ENCODE measurements around the gene IL7R.
"Not testable (repeated sequence)": the region's sequence is repeated elsewhere in the genome, so short reads cannot be mapped to it uniquely, and the experiment has no call there.

Gene IL7R

GRCh38 chr5:35884773-35885172 lies 28.1 kb downstream of the IL7R start:
- Histone ChIP-seq H3K27me3 (ENCODE audit: control insufficient read depth, insufficient read depth, low read length, poor library complexity, severe bottlenecking) (no peaks in the 10 kb centered on the region), H3K27ac (ENCODE audit: insufficient read depth, low read depth, low read length, poor library complexity, severe bottlenecking) (no peak overlapping the region), H3K9me3 (ENCODE audit: control insufficient read depth, low read length) (no peaks in the 10 kb centered on the region)

DNA sequence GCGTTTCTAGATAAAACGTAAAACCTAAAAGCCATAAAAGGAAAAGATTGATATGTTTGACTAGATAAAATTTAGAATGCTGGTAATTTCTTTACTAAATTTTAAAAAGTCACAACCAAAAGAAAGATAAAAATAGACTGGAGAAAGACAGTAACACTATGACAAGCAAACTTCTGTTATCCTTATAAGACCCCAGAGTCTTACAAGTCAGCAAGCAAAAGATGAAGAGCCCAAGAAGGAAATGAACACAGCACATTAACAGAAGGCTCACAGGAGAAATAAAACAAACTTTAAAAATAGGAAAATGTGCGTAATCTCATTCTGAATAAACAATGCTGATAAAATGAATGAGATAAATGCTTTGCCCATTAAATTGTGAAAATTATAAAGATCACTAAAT lies 29.7 kb downstream of the IL7R start:
- Histone ChIP-seq H3K27ac (ENCODE audit: insufficient read depth, low read depth, low read length, poor library complexity, severe bottlenecking) (no peak overlapping the region), H3K27me3 (ENCODE audit: control insufficient read depth, insufficient read depth, low read length, poor library complexity, severe bottlenecking) (no peaks in the 10 kb centered on the region), H3K9me3 (ENCODE audit: control insufficient read depth, low read length) (no peaks in the 10 kb centered on the region), H3K4me1 (ENCODE audit: control insufficient read depth, insufficient read depth, low read length) (no peaks in the 10 kb centered on the region), H3K4me3 (ENCODE audit: insufficient read depth, low read depth, low read length) (no peak overlapping the region), H3K36me3 (ENCODE audit: control insufficient read depth, insufficient read depth, low read length) (no peaks in the 10 kb centered on the region)
- 95 to 100% methylated on average over 1 of the region's 3 CpGs for WGBS, 2 experiments

More at GRCh38 chr5:35884773-35885172, 28.1 kb downstream of the IL7R start:
- no peaks in the 10 kb centered on the region for H3K4me1 ChIP-seq (ENCODE audit: control insufficient read depth, insufficient read depth, low read length)
- H3K36me3 ChIP-seq (ENCODE audit: control insufficient read depth, insufficient read depth, low read length) = no peaks in the 10 kb centered on the region
- H3K4me3 ChIP-seq (ENCODE audit: insufficient read depth, low read depth, low read length) = no peak overlapping the region

- no peak overlapping the region for H3K27ac ChIP-seq (ENCODE audit: insufficient read depth, low read depth, low read length, poor library complexity, severe bottlenecking)
- no peaks in the 10 kb centered on the region for H3K36me3 ChIP-seq (ENCODE audit: control insufficient read depth, insufficient read depth, low read length)
- 61 to 64% methylated on average over 3 to 4 of the region's 5 CpGs for WGBS, 2 experiments
- H3K27me3 ChIP-seq (ENCODE audit: control insufficient read depth, insufficient read depth, low read length, poor library complexity, severe bottlenecking) = no peaks in the 10 kb centered on the region
- H3K4me1 ChIP-seq (ENCODE audit: control insufficient read depth, insufficient read depth, low read length) = no peaks in the 10 kb centered on the region
- no peak overlapping the region for H3K4me3 ChIP-seq (ENCODE audit: insufficient read depth, low read depth, low read length)
- no peaks in the 10 kb centered on the region for H3K9me3 ChIP-seq (ENCODE audit: control insufficient read depth, low read length)
Observed at GRCh38 chr5:35887321-35888100, 30.8 kb downstream of the IL7R start.

GRCh38 chr5:35890021-35891020 lies 33.6 kb downstream of the IL7R start:
- Histone ChIP-seq H3K4me1 (ENCODE audit: control insufficient read depth, insufficient read depth, low read length) (no peaks in the 10 kb centered on the region), H3K27ac (ENCODE audit: insufficient read depth, low read depth, low read length, poor library complexity, severe bottlenecking) (no peak overlapping the region), H3K36me3 (ENCODE audit: control insufficient read depth, insufficient read depth, low read length) (no peaks in the 10 kb centered on the region), H3K9me3 (ENCODE audit: control insufficient read depth, low read length) (no peaks in the 10 kb centered on the region), H3K27me3 (ENCODE audit: control insufficient read depth, insufficient read depth, low read length, poor library complexity, severe bottlenecking) (no peaks in the 10 kb centered on the region), H3K4me3 (ENCODE audit: insufficient read depth, low read depth, low read length) (no peak overlapping the region)
- 90 to 91% methylated on average over 5 of the region's 5 CpGs for WGBS, 2 experiments

GRCh38 chr5:35892799-35893198 lies 36.1 kb downstream of the IL7R start:
- H3K4me3 ChIP-seq (ENCODE audit: insufficient read depth, low read depth, low read length) = not testable (repeated sequence)
- WGBS, 2 experiments = 96% methylated on average over 21 to 22 of the region's 23 CpGs

DNA sequence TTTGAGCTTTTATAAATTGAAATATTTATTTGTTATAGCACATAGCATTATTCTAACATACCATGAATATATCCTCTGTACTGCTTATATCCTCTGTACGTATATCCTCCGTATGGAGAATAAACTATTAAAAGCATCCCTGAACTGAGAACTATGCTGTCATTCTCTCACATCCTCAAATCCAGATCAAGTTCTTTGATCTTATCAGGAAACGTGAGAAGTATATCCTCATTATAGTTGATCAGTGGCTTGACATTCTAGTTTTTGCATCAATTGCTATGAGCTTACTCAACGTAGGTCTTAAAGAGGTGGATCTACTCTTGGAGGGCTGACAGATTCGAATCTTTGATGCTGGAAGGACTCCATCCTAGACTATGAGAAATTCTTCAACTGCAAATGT lies 37.4 kb downstream of the IL7R start:
- H3K27me3 ChIP-seq (ENCODE audit: control insufficient read depth, insufficient read depth, low read length, poor library complexity, severe bottlenecking) = no peaks in the 10 kb centered on the region
- H3K36me3 ChIP-seq (ENCODE audit: control insufficient read depth, insufficient read depth, low read length) = no peaks in the 10 kb centered on the region
- H3K4me1 ChIP-seq (ENCODE audit: control insufficient read depth, insufficient read depth, low read length) = no peaks in the 10 kb centered on the region
- H3K9me3 ChIP-seq (ENCODE audit: control insufficient read depth, low read length) = no peaks in the 10 kb centered on the region
- H3K27ac ChIP-seq (ENCODE audit: insufficient read depth, low read depth, low read length, poor library complexity, severe bottlenecking) = no peak overlapping the region
- H3K4me3 ChIP-seq (ENCODE audit: insufficient read depth, low read depth, low read length) = no peak overlapping the region
- 92 to 93% methylated on average over 5 of the region's 5 CpGs for WGBS, 2 experiments

More at GRCh38 chr5:35892799-35893198, 36.1 kb downstream of the IL7R start:
- not testable (repeated sequence) for H3K36me3 ChIP-seq (ENCODE audit: control insufficient read depth, insufficient read depth, low read length); H3K27ac ChIP-seq (ENCODE audit: insufficient read depth, low read depth, low read length, poor library complexity, severe bottlenecking); H3K4me1 ChIP-seq (ENCODE audit: control insufficient read depth, insufficient read depth, low read length); H3K9me3 ChIP-seq (ENCODE audit: control insufficient read depth, low read length); H3K27me3 ChIP-seq (ENCODE audit: control insufficient read depth, insufficient read depth, low read length, poor library complexity, severe bottlenecking)

GRCh38 chr5:35898952-35899660 lies 42.4 kb downstream of the IL7R start:
- H3K27me3 ChIP-seq (ENCODE audit: control insufficient read depth, insufficient read depth, low read length, poor library complexity, severe bottlenecking) = no peaks in the 10 kb centered on the region
- H3K4me1 ChIP-seq (ENCODE audit: control insufficient read depth, insufficient read depth, low read length) = no peaks in the 10 kb centered on the region
- no peak overlapping the region for H3K27ac ChIP-seq (ENCODE audit: insufficient read depth, low read depth, low read length, poor library complexity, severe bottlenecking)
- H3K36me3 ChIP-seq (ENCODE audit: control insufficient read depth, insufficient read depth, low read length) = no peaks in the 10 kb centered on the region
- 94 to 95% methylated on average over 7 of the region's 7 CpGs for WGBS, 2 experiments
- H3K4me3 ChIP-seq (ENCODE audit: insufficient read depth, low read depth, low read length) = no peak overlapping the region
- no peaks in the 10 kb centered on the region for H3K9me3 ChIP-seq (ENCODE audit: control insufficient read depth, low read length)

- Histone ChIP-seq H3K4me1 (ENCODE audit: control insufficient read depth, insufficient read depth, low read length) (no peaks in the 10 kb centered on the region), H3K4me3 (ENCODE audit: insufficient read depth, low read depth, low read length) (no peak overlapping the region), H3K36me3 (ENCODE audit: control insufficient read depth, insufficient read depth, low read length) (no peaks in the 10 kb centered on the region), H3K9me3 (ENCODE audit: control insufficient read depth, low read length) (no peaks in the 10 kb centered on the region), H3K27me3 (ENCODE audit: control insufficient read depth, insufficient read depth, low read length, poor library complexity, severe bottlenecking) (no peaks in the 10 kb centered on the region), H3K27ac (ENCODE audit: insufficient read depth, low read depth, low read length, poor library complexity, severe bottlenecking) (no peak overlapping the region)
- WGBS, 2 experiments = 87 to 91% methylated on average over 1 to 2 of the region's 3 CpGs
Observed at GRCh38 chr5:35899800-35900199, 43.1 kb downstream of the IL7R start.

DNA sequence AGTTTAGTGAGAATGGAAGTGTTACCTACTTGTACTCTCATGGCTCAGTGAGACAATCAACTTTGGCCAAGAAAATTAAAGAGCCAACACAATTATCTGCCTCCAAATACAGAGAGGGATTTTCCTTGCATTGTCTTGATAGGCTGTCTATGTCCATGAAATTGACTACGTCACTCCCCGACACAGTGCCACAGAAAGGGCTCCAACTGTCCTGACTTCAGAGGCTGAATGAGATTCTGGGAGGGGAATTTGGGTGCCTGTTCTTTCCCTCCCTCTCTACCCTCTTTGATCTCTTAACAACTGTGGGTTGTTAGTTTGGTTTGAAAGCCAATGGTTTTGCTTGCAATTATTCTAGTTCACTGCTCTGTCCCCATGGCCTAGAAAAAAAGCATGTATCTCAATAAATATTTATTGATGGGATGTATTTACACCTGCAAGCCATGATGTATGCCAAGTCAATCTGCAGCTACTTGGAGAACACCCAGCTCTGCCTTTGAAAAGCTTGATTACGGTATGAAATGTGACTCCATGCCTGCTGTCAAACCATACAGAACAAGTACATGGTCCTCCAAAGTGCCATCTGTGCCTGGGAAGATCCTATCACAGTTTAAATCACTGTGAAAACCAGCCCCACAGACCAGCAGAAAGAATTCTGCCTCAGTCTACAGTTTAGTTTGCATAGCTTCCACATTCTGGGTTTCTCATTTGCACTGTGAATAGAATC lies 44.4 kb downstream of the IL7R start:
- Histone ChIP-seq H3K9me3 (ENCODE audit: control insufficient read depth, low read length) (no peaks in the 10 kb centered on the region), H3K36me3 (ENCODE audit: control insufficient read depth, insufficient read depth, low read length) (no peaks in the 10 kb centered on the region), H3K4me1 (ENCODE audit: control insufficient read depth, insufficient read depth, low read length) (no peaks in the 10 kb centered on the region), H3K4me3 (ENCODE audit: insufficient read depth, low read depth, low read length) (no peak overlapping the region), H3K27me3 (ENCODE audit: control insufficient read depth, insufficient read depth, low read length, poor library complexity, severe bottlenecking) (no peaks in the 10 kb centered on the region), H3K27ac (ENCODE audit: insufficient read depth, low read depth, low read length, poor library complexity, severe bottlenecking) (no peak overlapping the region)
- WGBS, 2 experiments = 92 to 99% methylated on average over 2 to 3 of the region's 3 CpGs

Data from ectodermal cell (in vitro differentiated cells).